ENCODE measurements around the gene RAB31.

DNA sequence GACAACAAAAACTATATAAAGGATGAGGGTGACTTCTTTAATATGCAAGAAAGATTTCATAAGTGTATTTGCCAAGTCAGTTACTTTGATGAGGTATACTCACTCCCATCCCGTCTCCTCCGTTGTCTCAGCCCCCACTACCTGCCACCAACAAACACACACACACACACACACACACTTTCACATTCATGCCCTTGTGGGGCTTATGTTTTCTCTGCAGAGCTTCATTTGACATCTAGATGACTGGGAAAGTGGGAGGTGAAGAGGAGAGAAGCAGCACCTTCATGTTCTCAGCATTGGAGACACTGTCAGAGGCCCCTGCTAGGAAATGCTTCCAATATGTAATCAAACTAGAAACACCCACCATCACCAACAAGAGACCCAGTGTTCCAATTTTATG lies 155.2 kb downstream of the RAB31 start:
- no peak for TF ChIP-seq CTCF (IDR thresholded peaks at IDR 0.05)
- TF ChIP-seq POLR2A (IDR thresholded peaks at IDR 0.05) = no peak

Data from testis (tissue), 2 donors.